HEK293 (cell line): ENCODE data around the gene AMER3.
"Not testable (repeated sequence)": the region's sequence is repeated elsewhere in the genome, so short reads cannot be mapped to it uniquely, and the experiment has no call there.

Experiments used
- CTCF ChIA-PET: fragments of 350-600 bp; formaldehyde crosslinking; extraction: SDS; loops from one replicate; lab custom pipeline; 2021; ENCODE audit warnings: antibody characterized with exemption; lab: Yijun Ruan, JAX
- POLR2A ChIA-PET: fragments of 300-600 bp; formaldehyde crosslinking; extraction: SDS; loops from one replicate; lab custom pipeline; 2020; ENCODE audit warnings: antibody characterized with exemption, inconsistent platforms; lab: Yijun Ruan, JAX
- H3K27ac ChIP-seq: fragments of 200-500 bp; sonication (Bioruptor generic); 2 replicates; pipeline ENCODE4 v1.5.1; 2014; ENCODE audit warnings: low read depth, low read length, control low read depth, inconsistent platforms; ENCODE audit errors: extremely low read depth
- H3K36me3 ChIP-seq, 2 experiments: fragments of 200-500 bp in 1 of 2; sonication (Bioruptor generic) in 1 of 2; 1 replicate in 1 of 2; 2 replicates in 1 of 2; pipeline ENCODE4 v1.5.1; 2014 to 2017; ENCODE audit warnings: inconsistent platforms in 2 of 2, low read length in 2 of 2; ENCODE audit not compliant: control insufficient read depth in 2 of 2, insufficient read depth in 1 of 2
- H3K4me1 ChIP-seq: fragments of 200-500 bp; sonication (Bioruptor generic); 2 replicates; pipeline ENCODE4 v1.5.1; 2014; ENCODE audit warnings: mild to moderate bottlenecking, low read length, inconsistent platforms; ENCODE audit not compliant: control insufficient read depth, insufficient read depth
- H3K4me3 ChIP-seq: 2 replicates; pipeline ENCODE4 v1.5.1; 2011; ENCODE audit warnings: low read depth, mild to moderate bottlenecking, control low read depth, low read length, moderate library complexity
- H3K9me3 ChIP-seq: fragments of 200-500 bp; sonication (Bioruptor generic); 2 replicates; pipeline ENCODE4 v1.5.1; 2014; ENCODE audit warnings: low read depth, low read length, inconsistent platforms; ENCODE audit not compliant: control insufficient read depth, insufficient read depth
- HOXA7 ChIP-seq: sonication (generic); formaldehyde crosslinking; IDR thresholded peaks from 2 replicates; pipeline ENCODE4 v1.8.1; 2022; ENCODE audit warnings: missing genetic modification reagents, borderline replicate concordance
- SCRT2 ChIP-seq: fragments of 450-650 bp; formaldehyde crosslinking; IDR thresholded peaks from 2 replicates; pipeline ENCODE4 v1.5.1; 2016; ENCODE audit warnings: missing biosample characterization, missing genetic modification characterization
- ZBTB17 ChIP-seq: fragments of 450-650 bp; formaldehyde crosslinking; IDR thresholded peaks from 2 replicates; pipeline ENCODE4 v1.5.1; 2016; ENCODE audit warnings: missing biosample characterization, missing genetic modification characterization
- ZBTB48 ChIP-seq: fragments of 450-650 bp; formaldehyde crosslinking; IDR thresholded peaks from 2 replicates; pipeline ENCODE4 v1.5.1; 2016; ENCODE audit warnings: missing biosample characterization, missing genetic modification characterization
- ZFP3 ChIP-seq: fragments of 450-650 bp; formaldehyde crosslinking; IDR thresholded peaks from 2 replicates; pipeline ENCODE4 v1.5.1; 2016; ENCODE audit warnings: low read depth, missing biosample characterization, missing genetic modification characterization
- ZIC2 ChIP-seq: fragments of 450-650 bp; formaldehyde crosslinking; IDR thresholded peaks from 2 replicates; pipeline ENCODE4 v1.5.1; 2016; ENCODE audit warnings: missing biosample characterization, missing genetic modification characterization
- ZNF133 ChIP-seq: fragments of 450-650 bp; formaldehyde crosslinking; IDR thresholded peaks from 2 replicates; pipeline ENCODE4 v1.5.1; 2016; ENCODE audit warnings: missing biosample characterization, missing genetic modification characterization
- ZNF146 ChIP-seq: fragments of 450-650 bp; formaldehyde crosslinking; IDR thresholded peaks from 2 replicates; pipeline ENCODE4 v1.5.1; 2016; ENCODE audit warnings: missing biosample characterization, missing genetic modification characterization
- ZNF211 ChIP-seq: fragments of 450-650 bp; formaldehyde crosslinking; IDR thresholded peaks from 2 replicates; pipeline ENCODE4 v1.5.1; 2016; ENCODE audit warnings: low read depth, missing biosample characterization, missing genetic modification characterization
- ZNF223 ChIP-seq: fragments of 450-650 bp; formaldehyde crosslinking; IDR thresholded peaks from 2 replicates; pipeline ENCODE4 v1.5.1; 2016; ENCODE audit warnings: missing biosample characterization, missing genetic modification characterization
- ZNF23 ChIP-seq: fragments of 450-650 bp; formaldehyde crosslinking; IDR thresholded peaks from 2 replicates; pipeline ENCODE4 v1.5.1; 2016; ENCODE audit warnings: missing biosample characterization, missing genetic modification characterization, borderline replicate concordance
- ZNF366 ChIP-seq: fragments of 450-650 bp; formaldehyde crosslinking; conservative IDR thresholded peaks from 2 replicates; pipeline ENCODE4 v1.5.1; 2016; ENCODE audit warnings: missing biosample characterization, missing genetic modification characterization
- ZNF544 ChIP-seq: fragments of 450-650 bp; formaldehyde crosslinking; IDR thresholded peaks from 2 replicates; pipeline ENCODE4 v1.5.0; 2017; ENCODE audit warnings: missing biosample characterization, missing genetic modification characterization
- ZNF548 ChIP-seq: fragments of 450-650 bp; formaldehyde crosslinking; IDR thresholded peaks from 2 replicates; pipeline ENCODE4 v1.5.1; 2016; ENCODE audit warnings: missing biosample characterization, missing genetic modification characterization
- ZNF549 ChIP-seq: fragments of 450-650 bp; IDR thresholded peaks from 2 replicates; pipeline ENCODE4 v1.5.1; 2018; ENCODE audit warnings: missing biosample characterization, missing genetic modification characterization, mild to moderate bottlenecking, inconsistent platforms, moderate library complexity
- ZNF555 ChIP-seq: fragments of 450-650 bp; formaldehyde crosslinking; conservative IDR thresholded peaks from 2 replicates; pipeline ENCODE4 v1.5.1; 2017; ENCODE audit warnings: missing biosample characterization, mild to moderate bottlenecking, missing genetic modification characterization, inconsistent platforms
- ZNF561 ChIP-seq: fragments of 450-650 bp; IDR thresholded peaks from 2 replicates; pipeline ENCODE4 v1.5.1; 2018; ENCODE audit warnings: missing biosample characterization, missing genetic modification characterization, borderline replicate concordance
- ZNF610 ChIP-seq: fragments of 450-650 bp; formaldehyde crosslinking; IDR thresholded peaks from 2 replicates; pipeline ENCODE4 v1.5.1; 2016; ENCODE audit warnings: missing biosample characterization, missing genetic modification characterization, borderline replicate concordance
- ZNF623 ChIP-seq: fragments of 450-650 bp; formaldehyde crosslinking; IDR thresholded peaks from 2 replicates; pipeline ENCODE4 v1.5.1; 2016; ENCODE audit warnings: missing biosample characterization, missing genetic modification characterization
- ZNF747 ChIP-seq: fragments of 450-650 bp; formaldehyde crosslinking; IDR thresholded peaks from 2 replicates; pipeline ENCODE4 v1.5.1; 2016; ENCODE audit warnings: missing biosample characterization, missing genetic modification characterization
- ZNF777 ChIP-seq: fragments of 450-650 bp; formaldehyde crosslinking; IDR thresholded peaks from 2 replicates; pipeline ENCODE4 v1.5.1; 2017; ENCODE audit warnings: missing biosample characterization, missing genetic modification characterization, borderline replicate concordance
- ZXDB ChIP-seq: fragments of 450-650 bp; formaldehyde crosslinking; IDR thresholded peaks from 2 replicates; pipeline ENCODE4 v1.5.1; 2016; ENCODE audit warnings: missing biosample characterization, missing genetic modification characterization
- TF ChIP-seq, protein P1 (sequence below): fragments of 450-650 bp; formaldehyde crosslinking; IDR thresholded peaks from 2 replicates; pipeline ENCODE4 v1.5.1; 2016; ENCODE audit warnings: missing biosample characterization, missing genetic modification characterization
- TF ChIP-seq, protein P2 (sequence below): fragments of 450-650 bp; formaldehyde crosslinking; IDR thresholded peaks from 2 replicates; pipeline ENCODE4 v1.5.1; 2016; ENCODE audit warnings: missing biosample characterization, missing genetic modification characterization

AMER3 gene

DNA sequence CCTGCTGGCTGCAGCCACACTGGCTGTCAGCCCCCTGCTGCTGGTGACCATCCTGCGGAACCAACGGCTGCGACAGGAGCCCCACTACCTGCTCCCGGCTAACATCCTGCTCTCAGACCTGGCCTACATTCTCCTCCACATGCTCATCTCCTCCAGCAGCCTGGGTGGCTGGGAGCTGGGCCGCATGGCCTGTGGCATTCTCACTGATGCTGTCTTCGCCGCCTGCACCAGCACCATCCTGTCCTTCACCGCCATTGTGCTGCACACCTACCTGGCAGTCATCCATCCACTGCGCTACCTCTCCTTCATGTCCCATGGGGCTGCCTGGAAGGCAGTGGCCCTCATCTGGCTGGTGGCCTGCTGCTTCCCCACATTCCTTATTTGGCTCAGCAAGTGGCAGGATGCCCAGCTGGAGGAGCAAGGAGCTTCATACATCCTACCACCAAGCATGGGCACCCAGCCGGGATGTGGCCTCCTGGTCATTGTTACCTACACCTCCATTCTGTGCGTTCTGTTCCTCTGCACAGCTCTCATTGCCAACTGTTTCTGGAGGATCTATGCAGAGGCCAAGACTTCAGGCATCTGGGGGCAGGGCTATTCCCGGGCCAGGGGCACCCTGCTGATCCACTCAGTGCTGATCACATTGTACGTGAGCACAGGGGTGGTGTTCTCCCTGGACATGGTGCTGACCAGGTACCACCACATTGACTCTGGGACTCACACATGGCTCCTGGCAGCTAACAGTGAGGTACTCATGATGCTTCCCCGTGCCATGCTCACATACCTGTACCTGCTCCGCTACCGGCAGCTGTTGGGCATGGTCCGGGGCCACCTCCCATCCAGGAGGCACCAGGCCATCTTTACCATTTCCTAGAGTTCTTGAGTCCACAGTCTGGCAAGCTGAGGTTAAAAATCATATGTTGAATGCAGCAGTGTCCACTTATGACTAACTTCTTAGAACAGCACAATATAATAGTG lies 25.7 kb upstream of the AMER3 start (continued):
- no peak for TF ChIP-seq HOXA7
- TF ChIP-seq ZBTB17 (tag by site-specific recombination) = no peak
- no peak for TF ChIP-seq ZNF747
- TF ChIP-seq ZIC2 = no peak
- TF ChIP-seq, all 188 proteins: peak for 0

DNA sequence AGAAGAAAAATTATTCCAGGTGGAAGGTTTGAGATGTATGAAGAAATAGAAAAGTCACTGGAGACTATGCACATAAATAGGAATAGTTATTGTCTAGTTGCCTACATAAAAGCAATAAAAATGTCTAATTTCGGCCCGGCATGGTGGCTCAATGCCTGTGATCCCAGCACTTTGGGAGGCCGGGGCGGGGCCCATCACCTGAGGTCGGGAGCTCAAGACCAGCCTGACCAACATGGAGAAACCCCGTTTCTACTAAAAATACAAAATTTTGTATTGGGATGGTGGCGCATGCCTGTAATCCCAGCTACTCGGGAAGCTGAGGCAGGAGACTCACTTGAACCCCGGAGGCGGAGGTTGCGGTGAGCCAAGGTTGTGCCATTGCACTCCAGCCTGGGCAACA lies 23.1 kb upstream of the AMER3 start:
- H3K36me3 ChIP-seq, CTCF ChIA-PET, H3K27ac ChIP-seq, H3K4me1 ChIP-seq, H3K9me3 ChIP-seq, POLR2A ChIA-PET, H3K4me3 ChIP-seq: not testable (repeated sequence)

DNA sequence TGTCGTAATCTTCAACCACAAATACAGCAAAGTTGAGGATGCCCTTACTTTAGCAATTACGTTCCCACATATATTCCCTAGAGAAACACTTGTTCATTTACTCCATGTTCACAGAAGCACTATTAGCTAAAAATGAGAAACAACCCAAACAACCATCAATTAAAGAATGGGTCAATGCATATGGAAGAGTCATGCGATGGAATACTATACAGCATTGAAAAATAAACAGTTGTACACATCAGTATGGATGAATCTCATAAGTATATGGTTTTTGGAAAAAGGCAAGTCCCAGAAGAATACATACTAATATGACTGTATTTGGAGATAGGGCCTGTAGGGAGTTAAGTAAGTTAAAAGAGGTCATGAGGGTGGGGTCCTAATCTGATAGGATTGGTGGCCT lies 20.1 kb upstream of the AMER3 start:
- no peaks in the 10 kb centered on the region for H3K36me3 ChIP-seq
- ChIA-PET POLR2A (no interaction called here), CTCF (no interaction called here)
- H3K27ac ChIP-seq = no peak overlapping the region
- H3K4me3 ChIP-seq = no peak overlapping the region
- H3K9me3 ChIP-seq = no peaks in the 10 kb centered on the region
- H3K4me1 ChIP-seq = no peaks in the 10 kb centered on the region
- peak; percentile 77; the same call in 1 of the 2 replicates for TF ChIP-seq ZNF146 (tag by site-specific recombination)
- TF ChIP-seq, protein P1, sequence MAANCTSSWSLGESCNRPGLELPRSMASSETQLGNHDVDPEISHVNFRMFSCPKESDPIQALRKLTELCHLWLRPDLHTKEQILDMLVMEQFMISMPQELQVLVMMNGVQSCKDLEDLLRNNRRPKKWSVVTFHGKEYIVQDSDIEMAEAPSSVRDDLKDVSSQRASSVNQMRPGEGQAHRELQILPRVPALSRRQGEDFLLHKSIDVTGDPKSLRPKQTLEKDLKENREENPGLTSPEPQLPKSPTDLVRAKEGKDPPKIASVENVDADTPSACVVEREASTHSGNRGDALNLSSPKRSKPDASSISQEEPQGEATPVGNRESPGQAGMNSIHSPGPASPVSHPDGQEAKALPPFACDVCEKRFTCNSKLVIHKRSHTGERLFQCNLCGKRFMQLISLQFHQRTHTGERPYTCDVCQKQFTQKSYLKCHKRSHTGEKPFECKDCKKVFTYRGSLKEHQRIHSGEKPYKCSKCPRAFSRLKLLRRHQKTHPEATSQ = no peak

DNA sequence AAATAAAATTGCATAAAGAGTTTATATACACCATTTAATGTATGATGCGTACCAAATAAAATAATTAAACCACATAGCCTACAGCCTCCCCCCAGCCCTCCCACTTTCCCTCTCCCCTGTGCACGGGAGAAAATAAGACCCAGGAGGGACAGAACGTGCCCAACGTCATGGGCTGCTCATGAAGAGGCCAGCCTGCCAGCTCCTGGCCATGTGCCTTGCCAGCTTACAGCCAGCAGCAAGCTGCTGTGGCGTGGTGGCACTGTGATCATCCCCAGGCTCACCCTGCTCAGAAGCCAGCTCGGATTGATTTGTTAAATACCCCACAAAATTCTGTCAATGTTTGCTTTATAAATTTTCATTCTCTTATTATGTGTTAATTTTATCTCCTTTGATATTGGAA lies 18.9 kb upstream of the AMER3 start:
- no peaks in the 10 kb centered on the region for H3K36me3 ChIP-seq

DNA sequence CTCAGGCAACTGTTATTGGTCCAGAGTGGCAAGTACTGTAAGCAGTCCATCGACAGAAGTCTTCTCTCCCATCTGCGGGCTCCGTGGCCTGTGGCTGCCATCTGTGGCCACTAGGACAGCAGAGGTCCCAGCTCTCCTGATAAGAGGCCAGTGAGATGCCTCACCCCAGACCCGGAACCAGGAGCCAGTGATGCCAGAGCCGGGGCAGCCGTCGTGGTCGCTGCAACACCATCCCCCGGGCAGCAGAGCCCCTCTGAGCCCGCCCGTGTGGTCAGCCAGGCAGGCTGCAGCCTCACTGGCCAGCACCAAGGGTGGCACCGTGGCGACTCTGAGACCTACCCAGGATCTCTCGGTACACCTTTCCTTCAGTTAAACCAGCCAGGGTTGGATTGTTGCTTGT lies 17.7 kb upstream of the AMER3 start:
- ChIA-PET POLR2A (no interaction called here), CTCF (no interaction called here)
- H3K27ac ChIP-seq = no peak overlapping the region
- H3K9me3 ChIP-seq = no peaks in the 10 kb centered on the region
- TF ChIP-seq ZNF777 (tag by site-specific recombination) (no peak), ZNF561 (tag by site-specific recombination) (no peak), ZNF223 (tag by site-specific recombination) (no peak), ZFP3 (tag by site-specific recombination) (no peak), ZNF133 (tag by site-specific recombination) (no peak), ZNF548 (tag by site-specific recombination) (no peak), ZBTB48 (tag by site-specific recombination) (no peak), ZNF549 (tag by site-specific recombination) (no peak), ZXDB (tag by site-specific recombination) (no peak), ZNF366 (tag by site-specific recombination) (no peak)
- TF ChIP-seq, protein P2, sequence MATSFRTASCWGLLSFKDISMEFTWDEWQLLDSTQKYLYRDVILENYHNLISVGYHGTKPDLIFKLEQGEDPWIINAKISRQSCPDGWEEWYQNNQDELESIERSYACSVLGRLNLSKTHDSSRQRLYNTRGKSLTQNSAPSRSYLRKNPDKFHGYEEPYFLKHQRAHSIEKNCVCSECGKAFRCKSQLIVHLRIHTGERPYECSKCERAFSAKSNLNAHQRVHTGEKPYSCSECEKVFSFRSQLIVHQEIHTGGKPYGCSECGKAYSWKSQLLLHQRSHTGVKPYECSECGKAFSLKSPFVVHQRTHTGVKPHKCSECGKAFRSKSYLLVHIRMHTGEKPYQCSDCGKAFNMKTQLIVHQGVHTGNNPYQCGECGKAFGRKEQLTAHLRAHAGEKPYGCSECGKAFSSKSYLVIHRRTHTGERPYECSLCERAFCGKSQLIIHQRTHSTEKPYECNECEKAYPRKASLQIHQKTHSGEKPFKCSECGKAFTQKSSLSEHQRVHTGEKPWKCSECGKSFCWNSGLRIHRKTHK = no peak
- H3K36me3 ChIP-seq = no peaks in the 10 kb centered on the region
- H3K4me1 ChIP-seq = no peaks in the 10 kb centered on the region
- H3K4me3 ChIP-seq = no peak overlapping the region

More for the DNA sequence above, 18.9 kb upstream of the AMER3 start:
- Histone ChIP-seq H3K27ac (no peak overlapping the region), H3K4me1 (no peaks in the 10 kb centered on the region), H3K4me3 (no peak overlapping the region), H3K9me3 (no peaks in the 10 kb centered on the region)
- TF ChIP-seq ZNF23 (tag by site-specific recombination) (no peak), ZNF623 (no peak), ZNF610 (tag by site-specific recombination) (no peak), ZNF544 (tag by site-specific recombination) (no peak), ZNF555 (no peak), SCRT2 (tag by site-specific recombination) (no peak), ZNF211 (tag by site-specific recombination) (no peak)
- CTCF ChIA-PET = no interaction called here
- POLR2A ChIA-PET = no interaction called here
